ENCODE measurements around the gene TEX51.

Gene TEX51

GRCh38 chr2:126946318-126947102 lies 47.8 kb downstream of the TEX51 start:
- Histone ChIP-seq H3K9me3 (replicated peaks; ENCODE audit: insufficient read depth, low read length) (no peaks in the 10 kb centered on the region), H3K9ac (ENCODE audit: low read length) (no peak overlapping the region), H4K20me1 (ENCODE audit: insufficient read depth, low read length) (no peaks in the 10 kb centered on the region), H3K4me1 (ENCODE audit: low read length) (no peaks in the 10 kb centered on the region), H3K4me3 (ENCODE audit: low read length) (no peak overlapping the region), H3K36me3 (replicated peaks; ENCODE audit: insufficient read depth, low read length) (no peaks in the 10 kb centered on the region), H3K27ac (ENCODE audit: low read length) (no peak overlapping the region), H2AFZ (ENCODE audit: low read length) (no peak overlapping the region), H3K4me2 (ENCODE audit: low read depth, low read length) (no peak overlapping the region), H3F3A (ENCODE audit: insufficient read depth, low read length) (no peaks in the 10 kb centered on the region), H3K79me2 (ENCODE audit: low read length) (no peaks in the 10 kb centered on the region), H3K9me2 (replicated peaks; ENCODE audit: insufficient read depth, low read length) (no peaks in the 10 kb centered on the region), H3K27me3 (replicated peaks; ENCODE audit: insufficient read depth, low read length) (no peaks in the 10 kb centered on the region)
- no peak for DNase-seq
- TF ChIP-seq EZH2 (optimal IDR thresholded peaks at IDR 0.05; ENCODE audit: low read depth, low read length) (no peak), EZH2phosphoT487 (IDR thresholded peaks at IDR 0.05; ENCODE audit: low read length) (no peak), CTCF (IDR thresholded peaks at IDR 0.05; ENCODE audit: low read length) (no peak)

DNA sequence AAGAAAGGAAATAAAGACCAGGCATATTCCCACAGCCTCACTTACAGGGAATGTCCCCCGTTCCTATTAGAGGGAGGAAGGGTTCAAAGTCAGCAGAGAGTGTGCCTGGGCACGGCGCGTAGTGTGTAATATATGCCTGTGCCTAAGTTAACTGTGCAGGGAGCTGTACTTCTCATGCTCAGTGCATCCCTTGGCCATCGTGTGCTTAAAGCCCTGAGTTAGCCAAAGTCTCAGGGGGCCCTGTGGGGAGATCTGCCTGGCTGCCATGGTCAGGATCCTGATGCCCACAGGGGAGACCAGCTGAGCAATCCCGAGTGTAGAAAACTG lies 48.4 kb downstream of the TEX51 start:
- Histone ChIP-seq H3K36me3 (replicated peaks; ENCODE audit: insufficient read depth, low read length) (no peaks in the 10 kb centered on the region), H3K9me2 (replicated peaks; ENCODE audit: insufficient read depth, low read length) (no peaks in the 10 kb centered on the region), H3K4me3 (ENCODE audit: low read length) (no peak overlapping the region), H2AFZ (ENCODE audit: low read length) (no peak overlapping the region), H3K9ac (ENCODE audit: low read length) (no peak overlapping the region), H3K4me1 (ENCODE audit: low read length) (no peaks in the 10 kb centered on the region), H3F3A (ENCODE audit: insufficient read depth, low read length) (no peaks in the 10 kb centered on the region), H3K4me2 (ENCODE audit: low read depth, low read length) (no peak overlapping the region), H3K9me3 (replicated peaks; ENCODE audit: insufficient read depth, low read length) (no peaks in the 10 kb centered on the region), H3K27me3 (replicated peaks; ENCODE audit: insufficient read depth, low read length) (no peaks in the 10 kb centered on the region), H4K20me1 (ENCODE audit: insufficient read depth, low read length) (no peaks in the 10 kb centered on the region), H3K27ac (ENCODE audit: low read length) (no peak overlapping the region), H3K79me2 (ENCODE audit: low read length) (no peaks in the 10 kb centered on the region)
- no peak for DNase-seq
- TF ChIP-seq EZH2 (optimal IDR thresholded peaks at IDR 0.05; ENCODE audit: low read depth, low read length), result no peak
- TF ChIP-seq EZH2phosphoT487 (IDR thresholded peaks at IDR 0.05; ENCODE audit: low read length), result no peak
- no peak for TF ChIP-seq CTCF (IDR thresholded peaks at IDR 0.05; ENCODE audit: low read length)

DNA sequence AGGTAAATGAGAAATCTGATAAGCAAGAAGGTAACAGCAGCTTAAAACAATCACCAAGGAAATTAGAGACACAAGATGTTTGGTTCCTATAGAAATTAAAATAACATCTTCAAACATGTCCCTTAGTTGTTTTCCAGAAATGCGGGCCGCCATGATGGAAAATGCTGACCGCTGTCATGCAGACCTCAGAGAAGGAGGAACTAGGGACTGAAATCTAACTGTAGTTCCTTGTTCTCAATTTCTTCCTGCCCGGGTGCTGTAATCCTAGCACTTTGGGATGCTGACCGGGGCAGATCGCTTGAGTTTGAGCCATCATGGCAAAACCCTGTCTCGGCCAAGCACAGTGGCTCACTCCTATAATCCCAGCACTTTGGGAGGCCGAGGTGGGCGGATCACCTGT lies 51.1 kb downstream of the TEX51 start:
- Histone ChIP-seq H3K9me3 (replicated peaks; ENCODE audit: insufficient read depth, low read length) (no peaks in the 10 kb centered on the region), H3K4me2 (ENCODE audit: low read depth, low read length) (no peak overlapping the region), H3F3A (ENCODE audit: insufficient read depth, low read length) (no peaks in the 10 kb centered on the region), H3K4me1 (ENCODE audit: low read length) (no peaks in the 10 kb centered on the region), H3K4me3 (ENCODE audit: low read length) (no peak overlapping the region), H2AFZ (ENCODE audit: low read length) (no peak overlapping the region), H3K9me2 (replicated peaks; ENCODE audit: insufficient read depth, low read length) (no peaks in the 10 kb centered on the region), H3K27me3 (replicated peaks; ENCODE audit: insufficient read depth, low read length) (no peaks in the 10 kb centered on the region), H4K20me1 (ENCODE audit: insufficient read depth, low read length) (no peaks in the 10 kb centered on the region), H3K27ac (ENCODE audit: low read length) (no peak overlapping the region), H3K79me2 (ENCODE audit: low read length) (no peaks in the 10 kb centered on the region), H3K9ac (ENCODE audit: low read length) (no peak overlapping the region), H3K36me3 (replicated peaks; ENCODE audit: insufficient read depth, low read length) (no peaks in the 10 kb centered on the region)
- no peak for DNase-seq
- TF ChIP-seq CTCF (IDR thresholded peaks at IDR 0.05; ENCODE audit: low read length) (no peak), EZH2phosphoT487 (IDR thresholded peaks at IDR 0.05; ENCODE audit: low read length) (no peak), EZH2 (optimal IDR thresholded peaks at IDR 0.05; ENCODE audit: low read depth, low read length) (no peak)
